A549 (cell line): ENCODE results near the gene GTF2IRD1. TPM values are rescaled to one million over a fixed set of nuclear protein-coding genes. Genes with fewer than 3 reads are reported as not detected.
"Not testable (repeated sequence)": the region's sequence is repeated elsewhere in the genome, so short reads cannot be mapped to it uniquely, and the experiment has no call there.

ENCODE experiments used
- ATAC-seq, 2 experiments: fragments of 200-7000 bp in 1 of 2; fragments of >200 bp in 1 of 2; cut with Nextera tagmentation in 1 of 2; cut with Tn5 transposase in 1 of 2; 3 replicates each; pipeline versions ENCODE4 v1.8.0 to v1.9.1; 2018 to 2020; ENCODE audit warnings: mild to moderate bottlenecking in 1 of 2, moderate library complexity in 1 of 2
- CTCF ChIA-PET: fragments of 300-600 bp; sonication (Branson Sonifier 250); formaldehyde crosslinking; extraction: SDS; loops from one replicate; lab custom pipeline; 2021; ENCODE audit warnings: antibody characterized with exemption, inconsistent platforms; lab: Yijun Ruan, JAX
- POLR2A ChIA-PET: fragments of 350-600 bp; formaldehyde crosslinking; extraction: SDS; loops from one replicate; lab custom pipeline; 2021; ENCODE audit warnings: antibody characterized with exemption, inconsistent platforms; lab: Yijun Ruan, JAX
- DNase-seq, 2 experiments: peaks; one replicate each; pipeline versions ENCODE4 v3.0.0 to v3.0.0-alpha.2; 2011 to 2016; ENCODE audit warnings: low read depth in 1 of 2, low spot score in 1 of 2
- FAIRE-seq: peaks from 2 replicates; lab custom pipeline; 2011; peaks lifted over from hg19 to GRCh38; lab: Jason Lieb, UNC
- H3K27ac ChIP-seq, 2 experiments: fragments of >200 bp; sonication (Bioruptor Twin); formaldehyde crosslinking; 3 replicates each; pipeline ENCODE4 v1.5.1; 2016 to 2017
- H3K4me1 ChIP-seq: fragments of >200 bp; sonication (Bioruptor Twin); formaldehyde crosslinking; 3 replicates; pipeline ENCODE4 v1.6.1; 2016
- H3K4me2 ChIP-seq: fragments of >200 bp; sonication (Bioruptor Twin); formaldehyde crosslinking; 3 replicates; pipeline ENCODE4 v1.6.1; 2016
- H3K4me3 ChIP-seq: fragments of >200 bp; sonication (Bioruptor Twin); formaldehyde crosslinking; 3 replicates; pipeline ENCODE4 v1.5.1; 2016
- H3K9me3 ChIP-seq: fragments of >200 bp; sonication (Bioruptor Twin); formaldehyde crosslinking; 3 replicates; pipeline ENCODE4 v1.6.1; 2016
- CBX2 ChIP-seq: fragments of 200-600 bp; sonication (generic); IDR thresholded peaks from 2 replicates; pipeline ENCODE4 v1.6.1; 2016; ENCODE audit warnings: low read depth, mild to moderate bottlenecking, borderline replicate concordance
- CEBPB ChIP-seq, 2 experiments: fragments of >200 bp in 1 of 2; sonication (Bioruptor Twin) in 1 of 2; formaldehyde crosslinking in 1 of 2; IDR thresholded peaks; 2 replicates each; pipeline ENCODE4 v1.6.1; 2012 to 2016
- CHD2 ChIP-seq: fragments of 150-350 bp; IDR thresholded peaks from 2 replicates; pipeline ENCODE4 v1.6.1; 2014; ENCODE audit warnings: low read length; ENCODE audit not compliant: partially characterized antibody
- EHMT2 ChIP-seq: fragments of 200-600 bp; sonication (generic); IDR thresholded peaks from 2 replicates; pipeline ENCODE4 v1.6.1; 2016; ENCODE audit warnings: antibody characterized with exemption, low read depth, mild to moderate bottlenecking, moderate library complexity
- KDM5A ChIP-seq: fragments of 200-600 bp; sonication (generic); IDR thresholded peaks from 2 replicates; pipeline ENCODE4 v1.6.1; 2016; ENCODE audit warnings: antibody characterized with exemption, mild to moderate bottlenecking
- NPAS2 ChIP-seq: fragments of 250-450 bp; sonication (Bioruptor Pico); IDR thresholded peaks from 2 replicates; pipeline ENCODE4 v1.8.0; 2022; ENCODE audit warnings: mild to moderate bottlenecking, moderate library complexity, borderline replicate concordance
- PHF8 ChIP-seq: fragments of 200-600 bp; sonication (generic); IDR thresholded peaks from 2 replicates; pipeline ENCODE4 v1.6.1; 2016; ENCODE audit warnings: low read depth, mild to moderate bottlenecking, antibody characterized with exemption, moderate library complexity, borderline replicate concordance
- RCOR1 ChIP-seq: fragments of 150-350 bp; IDR thresholded peaks from 2 replicates; pipeline ENCODE4 v1.6.1; 2014; ENCODE audit warnings: antibody characterized with exemption, low read length, low read depth
- TFCP2L1 ChIP-seq: fragments of 250-450 bp; sonication (Bioruptor Pico); IDR thresholded peaks from 2 replicates; pipeline ENCODE4 v1.5.0; 2021; ENCODE audit warnings: mild to moderate bottlenecking
- TP53 ChIP-seq: fragments of 250-450 bp; sonication (Bioruptor Pico); IDR thresholded peaks from 2 replicates; pipeline ENCODE4 v1.5.0; 2021; ENCODE audit warnings: mild to moderate bottlenecking, moderate library complexity
- ZFP36 ChIP-seq: fragments of 450-650 bp; IDR thresholded peaks from 2 replicates; pipeline ENCODE4 v1.6.1; 2014; ENCODE audit warnings: borderline replicate concordance; ENCODE audit not compliant: partially characterized antibody
- WGBS: methylation state at CpG from one replicate; pipeline ENCODE4 v1.1.6; 2017; ENCODE audit errors: missing lambda C conversion rate; 5-methylcytosine and 5-hydroxymethylcytosine counted together
- polyA plus RNA-seq, 4 experiments: library from polyadenylated mRNA; depleted of rRNA in 3 of 4; stranded (reverse); fragments of >200 nt; fragmentation: RNase III in 1 of 4; extraction: RNeasy Plus Mini Kit Qiagen cat#74134 plus additional on column Dnase treatment in 1 of 4; gene quantifications; 2 replicates in 3 of 4; 3 replicates in 1 of 4; pipeline ENCODE4 v1.2.3, GENCODE V29; 2011 to 2017
- TF ChIP-seq, protein P1 (sequence below): fragments of >200 bp; sonication (Bioruptor Twin); formaldehyde crosslinking; IDR thresholded peaks from 3 replicates; pipeline ENCODE4 v1.5.1; 2016
- TF ChIP-seq, protein P2 (sequence below): fragments of 450-650 bp; IDR thresholded peaks from 2 replicates; pipeline ENCODE4 v1.6.1; 2014; ENCODE audit warnings: antibody characterized with exemption
- TF ChIP-seq, protein P3 (sequence below): fragments of 200-600 bp; sonication (generic); IDR thresholded peaks from 2 replicates; pipeline ENCODE4 v1.6.1; 2016; ENCODE audit warnings: antibody characterized with exemption, mild to moderate bottlenecking, moderate library complexity

GTF2IRD1 gene
- polyA plus RNA-seq, 2 of the 4 experiments (the other 2 are of a cell fraction) = 19.9 to 20.5 TPM

DNA sequence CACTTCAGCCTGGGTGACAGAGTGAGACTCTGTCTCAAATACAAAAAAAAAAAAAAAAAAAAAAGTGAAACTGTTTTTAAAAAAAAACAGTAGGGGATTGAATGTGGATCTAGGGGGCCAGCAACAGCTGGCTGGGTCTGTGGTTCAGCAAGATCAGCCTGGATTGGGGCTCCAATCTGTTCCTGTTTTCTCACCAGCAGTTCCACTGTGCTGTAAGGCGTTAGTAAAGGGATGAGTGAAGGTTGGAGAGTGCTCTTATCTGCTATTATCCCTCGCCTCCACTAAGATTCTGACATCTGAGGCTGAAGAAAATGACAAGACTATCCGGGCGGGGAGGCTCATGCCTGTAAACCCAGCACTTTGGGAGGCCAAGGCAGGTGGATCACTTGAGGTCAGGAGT is 41.6 kb upstream of the GTF2IRD1 start (continued):
- no peak for TF ChIP-seq NPAS2 (CRISPR knock-in tag)
- TF ChIP-seq, protein P1, sequence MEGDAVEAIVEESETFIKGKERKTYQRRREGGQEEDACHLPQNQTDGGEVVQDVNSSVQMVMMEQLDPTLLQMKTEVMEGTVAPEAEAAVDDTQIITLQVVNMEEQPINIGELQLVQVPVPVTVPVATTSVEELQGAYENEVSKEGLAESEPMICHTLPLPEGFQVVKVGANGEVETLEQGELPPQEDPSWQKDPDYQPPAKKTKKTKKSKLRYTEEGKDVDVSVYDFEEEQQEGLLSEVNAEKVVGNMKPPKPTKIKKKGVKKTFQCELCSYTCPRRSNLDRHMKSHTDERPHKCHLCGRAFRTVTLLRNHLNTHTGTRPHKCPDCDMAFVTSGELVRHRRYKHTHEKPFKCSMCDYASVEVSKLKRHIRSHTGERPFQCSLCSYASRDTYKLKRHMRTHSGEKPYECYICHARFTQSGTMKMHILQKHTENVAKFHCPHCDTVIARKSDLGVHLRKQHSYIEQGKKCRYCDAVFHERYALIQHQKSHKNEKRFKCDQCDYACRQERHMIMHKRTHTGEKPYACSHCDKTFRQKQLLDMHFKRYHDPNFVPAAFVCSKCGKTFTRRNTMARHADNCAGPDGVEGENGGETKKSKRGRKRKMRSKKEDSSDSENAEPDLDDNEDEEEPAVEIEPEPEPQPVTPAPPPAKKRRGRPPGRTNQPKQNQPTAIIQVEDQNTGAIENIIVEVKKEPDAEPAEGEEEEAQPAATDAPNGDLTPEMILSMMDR = no peak
- no peak for TF ChIP-seq CHD2
- TF ChIP-seq, protein P2, sequence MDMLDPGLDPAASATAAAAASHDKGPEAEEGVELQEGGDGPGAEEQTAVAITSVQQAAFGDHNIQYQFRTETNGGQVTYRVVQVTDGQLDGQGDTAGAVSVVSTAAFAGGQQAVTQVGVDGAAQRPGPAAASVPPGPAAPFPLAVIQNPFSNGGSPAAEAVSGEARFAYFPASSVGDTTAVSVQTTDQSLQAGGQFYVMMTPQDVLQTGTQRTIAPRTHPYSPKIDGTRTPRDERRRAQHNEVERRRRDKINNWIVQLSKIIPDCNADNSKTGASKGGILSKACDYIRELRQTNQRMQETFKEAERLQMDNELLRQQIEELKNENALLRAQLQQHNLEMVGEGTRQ = no peak

DNA sequence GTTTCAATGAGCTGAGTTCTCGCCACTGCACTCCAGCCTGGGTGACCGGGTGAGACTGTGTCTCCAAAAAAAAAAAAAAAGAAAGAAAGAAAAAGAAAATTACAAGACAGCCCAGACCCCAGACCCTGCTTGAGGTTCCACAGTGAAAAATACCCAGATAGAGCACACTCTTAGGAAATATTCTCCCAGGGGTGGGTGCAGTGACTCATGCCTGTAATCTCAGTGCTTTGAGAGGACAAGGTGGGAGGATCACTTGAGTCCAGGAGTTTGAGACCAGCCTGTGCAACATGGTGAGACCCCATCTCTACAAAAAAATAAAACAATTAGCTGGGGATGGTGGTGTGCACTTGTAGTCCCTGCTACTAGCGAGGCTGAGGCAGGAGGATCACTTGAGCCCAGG is 41.1 kb upstream of the GTF2IRD1 start:
- WGBS = 85% methylated on average over 3 of the region's 3 CpGs
- TF ChIP-seq KDM5A (no peak), TFCP2L1 (no peak), RCOR1 (no peak), EHMT2 (no peak), CEBPB (IDR thresholded peaks at IDR 0.05) (no peak), ZFP36 (no peak), PHF8 (no peak), TP53 (CRISPR knock-in tag) (no peak), CBX2 (no peak)
- TF ChIP-seq, protein P3, sequence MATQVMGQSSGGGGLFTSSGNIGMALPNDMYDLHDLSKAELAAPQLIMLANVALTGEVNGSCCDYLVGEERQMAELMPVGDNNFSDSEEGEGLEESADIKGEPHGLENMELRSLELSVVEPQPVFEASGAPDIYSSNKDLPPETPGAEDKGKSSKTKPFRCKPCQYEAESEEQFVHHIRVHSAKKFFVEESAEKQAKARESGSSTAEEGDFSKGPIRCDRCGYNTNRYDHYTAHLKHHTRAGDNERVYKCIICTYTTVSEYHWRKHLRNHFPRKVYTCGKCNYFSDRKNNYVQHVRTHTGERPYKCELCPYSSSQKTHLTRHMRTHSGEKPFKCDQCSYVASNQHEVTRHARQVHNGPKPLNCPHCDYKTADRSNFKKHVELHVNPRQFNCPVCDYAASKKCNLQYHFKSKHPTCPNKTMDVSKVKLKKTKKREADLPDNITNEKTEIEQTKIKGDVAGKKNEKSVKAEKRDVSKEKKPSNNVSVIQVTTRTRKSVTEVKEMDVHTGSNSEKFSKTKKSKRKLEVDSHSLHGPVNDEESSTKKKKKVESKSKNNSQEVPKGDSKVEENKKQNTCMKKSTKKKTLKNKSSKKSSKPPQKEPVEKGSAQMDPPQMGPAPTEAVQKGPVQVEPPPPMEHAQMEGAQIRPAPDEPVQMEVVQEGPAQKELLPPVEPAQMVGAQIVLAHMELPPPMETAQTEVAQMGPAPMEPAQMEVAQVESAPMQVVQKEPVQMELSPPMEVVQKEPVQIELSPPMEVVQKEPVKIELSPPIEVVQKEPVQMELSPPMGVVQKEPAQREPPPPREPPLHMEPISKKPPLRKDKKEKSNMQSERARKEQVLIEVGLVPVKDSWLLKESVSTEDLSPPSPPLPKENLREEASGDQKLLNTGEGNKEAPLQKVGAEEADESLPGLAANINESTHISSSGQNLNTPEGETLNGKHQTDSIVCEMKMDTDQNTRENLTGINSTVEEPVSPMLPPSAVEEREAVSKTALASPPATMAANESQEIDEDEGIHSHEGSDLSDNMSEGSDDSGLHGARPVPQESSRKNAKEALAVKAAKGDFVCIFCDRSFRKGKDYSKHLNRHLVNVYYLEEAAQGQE = no peak
- TF ChIP-seq, protein P2 = no peak
- Histone ChIP-seq H3K4me3 (no peak overlapping the region), H3K9me3 (no peaks in the 10 kb centered on the region), H3K4me1 (peaks cover 2% of the 10 kb centered on the region), H3K4me2 (no peak overlapping the region), H3K27ac (0 out of 6 replicates have a peak overlapping the region, but pooled peaks of 1 of the 2 experiments have one; percentile 13)
- no peak for FAIRE-seq
- ATAC-seq = no peak; a peak in 1 of 6 replicates
- ChIA-PET CTCF (interaction anchor here (0.6 to 5.2 kb wide), 12 partner anchors 9 to 743 kb away, joined by 3 to 60 read pairs (median 4); no protein-coding TSS in a partner anchor), POLR2A (no interaction called here)
- no peak for DNase-seq

DNA sequence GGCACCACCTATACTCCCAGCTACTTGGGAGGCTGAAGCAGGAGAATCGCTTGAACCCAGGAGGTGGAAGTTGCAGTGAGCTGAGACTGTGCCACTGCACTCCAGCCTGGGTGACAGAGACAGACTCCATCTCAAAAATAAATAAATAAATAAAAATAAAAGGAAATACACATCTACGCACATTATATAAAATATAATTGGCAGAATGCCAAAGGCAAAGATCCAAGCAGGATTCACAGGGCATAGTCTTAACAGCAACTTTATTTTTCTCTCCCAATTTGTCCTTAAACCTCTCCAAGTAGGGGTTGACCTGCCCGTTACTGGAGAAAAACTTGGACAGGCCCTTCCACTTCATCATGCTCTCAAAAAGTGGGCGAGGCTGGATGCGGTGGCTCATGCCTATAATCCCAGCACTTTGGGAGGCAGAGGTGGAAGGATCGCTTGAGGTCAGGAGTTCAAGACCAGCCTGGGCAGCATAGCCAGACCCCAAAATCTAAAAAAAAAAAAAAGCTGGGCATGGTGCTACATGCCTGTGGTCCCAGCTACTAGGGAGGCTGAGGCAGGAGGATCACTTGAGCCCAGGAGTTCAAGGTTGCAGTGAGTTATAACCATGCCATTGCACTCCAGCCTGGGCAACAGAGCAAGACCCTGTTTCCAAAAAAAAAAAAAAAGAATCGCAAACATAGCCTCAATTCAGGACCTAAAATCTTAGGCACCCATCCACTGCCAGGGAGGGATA is 38.9 kb upstream of the GTF2IRD1 start:
- H3K4me1 ChIP-seq, ATAC-seq, H3K27ac ChIP-seq, DNase-seq, H3K4me2 ChIP-seq, FAIRE-seq, POLR2A ChIA-PET, H3K9me3 ChIP-seq, CTCF ChIA-PET, H3K4me3 ChIP-seq: not testable (repeated sequence)
- WGBS = no CpG with 5 or more reads among the region's 7 CpGs
